ENCODE data around the gene GPX4.
"Not testable (repeated sequence)": the region's sequence is repeated elsewhere in the genome, so short reads cannot be mapped to it uniquely, and the experiment has no call there.

DNA sequence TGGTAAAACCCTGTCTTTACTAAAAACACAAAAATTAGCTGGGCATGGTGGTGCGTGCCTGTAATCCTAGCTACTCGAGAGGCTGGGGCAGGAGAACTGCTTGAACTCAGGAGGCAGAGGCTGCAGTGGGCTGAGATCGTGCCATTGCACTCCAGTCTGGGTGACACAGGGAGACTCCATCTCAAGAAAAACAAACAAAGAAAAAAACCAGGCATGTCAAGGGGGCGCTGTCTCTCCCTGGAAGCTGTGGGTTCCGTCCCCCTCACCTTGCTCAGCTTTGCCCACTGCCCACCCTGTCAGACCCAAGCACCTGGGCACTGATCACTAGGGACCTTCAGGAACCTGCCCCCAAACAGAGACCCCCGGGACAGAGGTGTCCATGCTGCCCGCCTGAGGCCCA, 25.3 kb downstream of the GPX4 start:
- not testable (repeated sequence) for TF ChIP-seq CTCF, EZH2 (IDR thresholded peaks at IDR 0.05)

All from neural progenitor cell (in vitro differentiated cells).